ENCODE results near the gene USP36.

The USP36 gene

DNA sequence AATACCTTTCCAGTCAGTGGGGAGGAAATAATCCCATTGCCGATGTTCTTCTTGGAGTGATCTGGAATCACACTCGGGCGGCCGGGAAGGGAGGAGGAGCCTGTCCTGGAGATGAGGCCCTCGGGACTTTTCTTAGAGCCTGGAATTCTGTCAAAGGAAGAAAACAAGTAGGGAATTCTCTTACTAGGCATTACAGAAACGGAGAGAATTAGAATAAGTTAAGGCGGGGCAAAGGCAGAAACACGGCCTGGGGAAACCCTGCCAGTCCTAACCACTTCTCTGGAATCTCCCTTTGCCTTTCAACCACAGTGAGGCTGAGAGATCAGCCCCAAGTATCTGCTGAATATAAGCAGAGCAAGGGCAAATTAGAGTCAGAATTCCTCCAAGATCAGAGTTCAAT, 27.8 kb downstream of the USP36 start:
- no peak overlapping the region for H3K4me2 ChIP-seq (ENCODE audit: low read length)
- H3K79me2 ChIP-seq (ENCODE audit: low read length) = no peaks in the 10 kb centered on the region
- H3K9me3 ChIP-seq (ENCODE audit: insufficient read depth, low read length) = no peaks in the 10 kb centered on the region
- H3K27me3 ChIP-seq (ENCODE audit: low read depth, low read length) = no peaks in the 10 kb centered on the region
- H3K4me3 ChIP-seq (ENCODE audit: low read length) = no peak overlapping the region
- no peak overlapping the region for H3K27ac ChIP-seq (ENCODE audit: low read length)
- H3K4me1 ChIP-seq (ENCODE audit: low read length) = no peaks in the 10 kb centered on the region
- H3K36me3 ChIP-seq (replicated peaks; ENCODE audit: low read depth, low read length) = peaks cover 62% of the 10 kb centered on the region
- no peaks in the 10 kb centered on the region for H4K20me1 ChIP-seq (ENCODE audit: insufficient read depth, low read length)
- H2AFZ ChIP-seq (ENCODE audit: low read depth, low read length) = no peak overlapping the region
- no peak for TF ChIP-seq EZH2phosphoT487 (IDR thresholded peaks at IDR 0.05; ENCODE audit: low read depth)
- TF ChIP-seq, protein P1, sequence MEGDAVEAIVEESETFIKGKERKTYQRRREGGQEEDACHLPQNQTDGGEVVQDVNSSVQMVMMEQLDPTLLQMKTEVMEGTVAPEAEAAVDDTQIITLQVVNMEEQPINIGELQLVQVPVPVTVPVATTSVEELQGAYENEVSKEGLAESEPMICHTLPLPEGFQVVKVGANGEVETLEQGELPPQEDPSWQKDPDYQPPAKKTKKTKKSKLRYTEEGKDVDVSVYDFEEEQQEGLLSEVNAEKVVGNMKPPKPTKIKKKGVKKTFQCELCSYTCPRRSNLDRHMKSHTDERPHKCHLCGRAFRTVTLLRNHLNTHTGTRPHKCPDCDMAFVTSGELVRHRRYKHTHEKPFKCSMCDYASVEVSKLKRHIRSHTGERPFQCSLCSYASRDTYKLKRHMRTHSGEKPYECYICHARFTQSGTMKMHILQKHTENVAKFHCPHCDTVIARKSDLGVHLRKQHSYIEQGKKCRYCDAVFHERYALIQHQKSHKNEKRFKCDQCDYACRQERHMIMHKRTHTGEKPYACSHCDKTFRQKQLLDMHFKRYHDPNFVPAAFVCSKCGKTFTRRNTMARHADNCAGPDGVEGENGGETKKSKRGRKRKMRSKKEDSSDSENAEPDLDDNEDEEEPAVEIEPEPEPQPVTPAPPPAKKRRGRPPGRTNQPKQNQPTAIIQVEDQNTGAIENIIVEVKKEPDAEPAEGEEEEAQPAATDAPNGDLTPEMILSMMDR (IDR thresholded peaks at IDR 0.05; ENCODE audit: low read depth, low read length) = no peak
- no peak overlapping the region for H3K9ac ChIP-seq (ENCODE audit: low read length)

DNA sequence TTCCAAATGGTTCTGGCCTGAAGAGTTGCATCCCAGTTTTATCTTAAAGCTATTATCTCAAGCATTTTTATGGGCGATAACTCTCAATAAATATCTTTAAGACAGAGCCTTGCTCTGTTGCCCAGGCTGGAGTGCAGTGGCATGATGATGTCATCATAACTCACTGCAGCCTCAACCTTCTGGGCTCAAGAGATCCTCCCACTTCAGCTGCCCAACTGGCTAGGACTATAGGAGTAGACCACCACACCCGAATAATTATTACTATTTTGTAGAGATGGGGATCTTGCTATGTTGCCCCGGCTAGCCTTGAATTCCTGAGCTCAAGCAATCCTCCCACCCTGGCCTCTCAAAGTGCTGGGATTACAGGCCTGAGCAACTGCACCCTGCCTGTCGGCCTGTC, 32.5 kb downstream of the USP36 start:
- Histone ChIP-seq H3K4me3 (ENCODE audit: low read length) (no peak overlapping the region), H3K4me1 (ENCODE audit: low read length) (no peaks in the 10 kb centered on the region), H3K27ac (ENCODE audit: low read length) (no peak overlapping the region), H4K20me1 (ENCODE audit: insufficient read depth, low read length) (no peaks in the 10 kb centered on the region), H3K27me3 (ENCODE audit: low read depth, low read length) (no peaks in the 10 kb centered on the region), H3K36me3 (replicated peaks; ENCODE audit: low read depth, low read length) (peaks cover 67% of the 10 kb centered on the region), H3K4me2 (ENCODE audit: low read length) (no peak overlapping the region), H3K9ac (ENCODE audit: low read length) (no peak overlapping the region), H3K9me3 (ENCODE audit: insufficient read depth, low read length) (no peaks in the 10 kb centered on the region), H3K79me2 (ENCODE audit: low read length) (peaks cover 13% of the 10 kb centered on the region; the same call in 1 of the 2 replicates), H2AFZ (ENCODE audit: low read depth, low read length) (no peak overlapping the region)
- TF ChIP-seq EZH2phosphoT487 (IDR thresholded peaks at IDR 0.05; ENCODE audit: low read depth) = no peak
- TF ChIP-seq, protein P1 (IDR thresholded peaks at IDR 0.05; ENCODE audit: low read depth, low read length) = no peak

DNA sequence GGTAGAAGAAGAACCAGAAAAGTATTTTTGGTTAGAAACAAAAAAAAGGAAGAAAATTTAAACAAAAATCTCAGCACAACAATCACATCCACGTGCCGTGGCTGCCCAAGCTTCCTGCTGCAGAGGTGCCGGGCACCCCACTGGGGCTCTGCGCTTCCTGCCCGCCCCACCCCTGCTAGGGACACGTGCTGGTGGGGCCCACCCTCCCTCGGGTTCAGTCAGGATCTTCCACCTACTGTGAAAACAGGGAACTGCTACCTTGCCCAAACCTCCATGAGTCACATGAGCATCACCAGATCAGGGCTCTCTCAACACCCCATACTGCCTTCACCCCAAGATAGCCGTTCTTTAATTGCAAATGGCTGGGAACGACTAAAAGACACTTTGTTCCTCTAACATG, 34.2 kb downstream of the USP36 start:
- Histone ChIP-seq H3K4me1 (ENCODE audit: low read length) (no peaks in the 10 kb centered on the region), H2AFZ (ENCODE audit: low read depth, low read length) (no peak overlapping the region), H4K20me1 (ENCODE audit: insufficient read depth, low read length) (no peaks in the 10 kb centered on the region; the same call in 1 of the 2 replicates), H3K9ac (ENCODE audit: low read length) (no peak overlapping the region), H3K4me3 (ENCODE audit: low read length) (no peak overlapping the region), H3K27ac (ENCODE audit: low read length) (no peak overlapping the region), H3K79me2 (ENCODE audit: low read length) (peaks cover 16% of the 10 kb centered on the region; the same call in 1 of the 2 replicates), H3K4me2 (ENCODE audit: low read length) (no peak overlapping the region), H3K27me3 (ENCODE audit: low read depth, low read length) (no peaks in the 10 kb centered on the region), H3K36me3 (replicated peaks; ENCODE audit: low read depth, low read length) (peaks cover 72% of the 10 kb centered on the region), H3K9me3 (ENCODE audit: insufficient read depth, low read length) (no peaks in the 10 kb centered on the region)
- TF ChIP-seq EZH2phosphoT487 (IDR thresholded peaks at IDR 0.05; ENCODE audit: low read depth) = no peak
- TF ChIP-seq, protein P1 (IDR thresholded peaks at IDR 0.05; ENCODE audit: low read depth, low read length) = no peak

DNA sequence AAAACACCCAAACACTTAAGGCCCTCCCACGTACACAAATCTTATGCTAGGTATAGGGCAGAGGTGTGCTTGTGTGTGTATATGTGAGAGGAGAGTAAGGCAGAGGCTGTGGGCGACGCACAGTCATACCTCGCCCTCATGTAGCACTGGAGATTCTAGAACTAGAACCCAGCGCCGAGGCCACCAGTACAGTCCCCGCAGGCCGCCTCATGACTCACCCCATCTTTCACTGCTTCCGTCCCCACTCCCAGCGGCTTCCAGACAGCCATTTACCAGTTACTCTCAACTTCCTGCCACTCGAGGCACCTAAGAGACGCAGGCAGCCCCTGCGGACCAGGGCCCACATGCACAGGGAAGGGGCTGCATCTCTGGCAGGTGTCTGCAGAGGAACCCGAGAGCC, 35.3 kb downstream of the USP36 start:
- H3K36me3 ChIP-seq (replicated peaks; ENCODE audit: low read depth, low read length) = peaks cover 70% of the 10 kb centered on the region
- no peaks in the 10 kb centered on the region for H3K27me3 ChIP-seq (ENCODE audit: low read depth, low read length)
- H3K4me2 ChIP-seq (ENCODE audit: low read length) = no peak overlapping the region
- TF ChIP-seq, protein P1 (IDR thresholded peaks at IDR 0.05; ENCODE audit: low read depth, low read length) = no peak
- no peak for TF ChIP-seq EZH2phosphoT487 (IDR thresholded peaks at IDR 0.05; ENCODE audit: low read depth)
- no peak overlapping the region for H2AFZ ChIP-seq (ENCODE audit: low read depth, low read length)
- H3K4me3 ChIP-seq (ENCODE audit: low read length) = no peak overlapping the region
- no peak overlapping the region for H3K27ac ChIP-seq (ENCODE audit: low read length)
- H4K20me1 ChIP-seq (ENCODE audit: insufficient read depth, low read length) = no peaks in the 10 kb centered on the region; the same call in 1 of the 2 replicates
- H3K9me3 ChIP-seq (ENCODE audit: insufficient read depth, low read length) = no peaks in the 10 kb centered on the region
- no peaks in the 10 kb centered on the region for H3K4me1 ChIP-seq (ENCODE audit: low read length)
- peaks cover 17% of the 10 kb centered on the region; the same call in 1 of the 2 replicates for H3K79me2 ChIP-seq (ENCODE audit: low read length)
- no peak overlapping the region for H3K9ac ChIP-seq (ENCODE audit: low read length)
